Calu3 (cell line): ENCODE data around the gene TP53INP2. TPM values are rescaled to one million over a fixed set of nuclear protein-coding genes. Genes with fewer than 3 reads are reported as not detected.

ENCODE experiments used
- BruUV-seq: library from RNA; stranded (reverse); fragments of 400-500 nt; replicated peaks from 2 replicates; lab custom pipeline; 2021; lab: Mats Ljungman, UMichigan
- CTCF ChIA-PET: fragments of 300-600 bp; sonication (Branson Sonifier 250); formaldehyde crosslinking; loops from one replicate; lab custom pipeline; 2022; ENCODE audit warnings: antibody characterized with exemption; lab: Charles Lee
- DNase-seq: peaks from one replicate; pipeline ENCODE4 v3.0.0; 2022
- H3K27ac Mint-ChIP-seq: one replicate; pipeline ENCODE4 v1.8.0; 2022; ENCODE audit warnings: mixed read lengths; ENCODE audit not compliant: unreplicated experiment
- H3K27me3 Mint-ChIP-seq: one replicate; pipeline ENCODE4 v1.8.0; 2022; ENCODE audit warnings: mixed read lengths; ENCODE audit not compliant: unreplicated experiment
- H3K36me3 Mint-ChIP-seq: one replicate; pipeline ENCODE4 v1.8.0; 2022; ENCODE audit warnings: mild to moderate bottlenecking, moderate library complexity, mixed read lengths; ENCODE audit not compliant: insufficient read depth, unreplicated experiment
- H3K4me1 Mint-ChIP-seq: one replicate; pipeline ENCODE4 v1.8.0; 2022; ENCODE audit warnings: mild to moderate bottlenecking, low read depth, mixed read lengths; ENCODE audit not compliant: unreplicated experiment
- H3K4me3 Mint-ChIP-seq: one replicate; pipeline ENCODE4 v1.8.0; 2022; ENCODE audit warnings: mild to moderate bottlenecking, low read depth, moderate library complexity, mixed read lengths; ENCODE audit not compliant: unreplicated experiment
- H3K9me3 Mint-ChIP-seq: one replicate; pipeline ENCODE4 v1.8.0; 2022; ENCODE audit warnings: low read depth, mixed read lengths; ENCODE audit not compliant: unreplicated experiment
- intact Hi-C: fragments of 100-400 bp; cut with micrococcal nuclease; formaldehyde crosslinking; loops from one replicate; pipeline ENCODE4 v1.10.0; 2022; ENCODE audit not compliant: unreplicated experiment
- total RNA-seq: library from RNA; stranded (reverse); gene quantifications from 2 replicates; pipeline ENCODE4 v1.2.3, GENCODE V29; 2022
- TF ChIP-seq, protein P1 (sequence below): fragments of 200-600 bp; IDR thresholded peaks from one replicate; pipeline ENCODE4 v1.8.0; 2022; ENCODE audit warnings: antibody characterized with exemption; ENCODE audit not compliant: unreplicated experiment

Gene TP53INP2
- total RNA-seq, 1 experiment from 2014 or later: 5.0 TPM

DNA sequence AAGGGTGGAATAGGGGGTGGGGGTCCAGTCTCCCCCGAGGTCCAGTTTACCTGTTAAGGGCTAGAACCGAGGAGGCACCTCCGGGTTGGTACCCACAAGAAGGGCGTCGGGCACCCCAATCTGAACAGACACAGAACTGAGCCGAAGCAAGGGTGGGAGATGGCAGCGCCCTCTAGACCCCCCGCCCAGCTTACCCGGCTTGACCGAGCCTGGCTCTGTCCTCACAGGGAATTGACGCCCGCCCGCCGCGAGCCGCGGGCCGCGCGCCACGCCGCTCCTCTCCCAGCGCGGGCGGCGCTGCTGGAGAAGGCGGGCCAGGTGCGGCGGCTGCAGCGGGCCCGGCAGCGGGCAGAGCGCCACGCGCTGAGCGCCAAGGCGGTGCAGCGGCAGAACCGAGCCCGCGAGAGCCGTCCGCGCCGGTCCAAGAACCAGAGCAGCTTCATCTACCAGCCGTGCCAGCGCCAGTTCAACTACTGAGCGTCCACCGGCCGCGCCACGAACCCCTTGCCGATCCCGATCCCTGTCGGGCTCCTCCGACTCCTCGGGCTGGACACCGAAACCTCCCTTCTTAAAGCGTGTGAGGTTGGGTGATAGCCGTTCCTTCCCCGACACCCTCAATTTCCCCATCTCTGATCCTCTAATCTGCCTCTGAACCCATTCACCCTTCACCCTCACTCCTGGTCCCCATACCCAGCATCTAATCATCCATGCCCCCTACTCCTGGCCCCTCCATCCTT lies 5.9 kb downstream of the TP53INP2 start:
- H3K27ac Mint-ChIP-seq: peak overlapping the region; percentile 72
- peak overlapping the region; percentile 87 for H3K4me3 Mint-ChIP-seq
- CTCF ChIA-PET: interaction anchor here (0.6 to 3.0 kb wide), 5 partner anchors 14 to 462 kb away, joined by 3 to 19 read pairs (median 3); no protein-coding TSS in a partner anchor
- H3K27me3 Mint-ChIP-seq: peaks cover 17% of the 10 kb centered on the region
- H3K9me3 Mint-ChIP-seq: no peaks in the 10 kb centered on the region
- TF ChIP-seq, protein P1, sequence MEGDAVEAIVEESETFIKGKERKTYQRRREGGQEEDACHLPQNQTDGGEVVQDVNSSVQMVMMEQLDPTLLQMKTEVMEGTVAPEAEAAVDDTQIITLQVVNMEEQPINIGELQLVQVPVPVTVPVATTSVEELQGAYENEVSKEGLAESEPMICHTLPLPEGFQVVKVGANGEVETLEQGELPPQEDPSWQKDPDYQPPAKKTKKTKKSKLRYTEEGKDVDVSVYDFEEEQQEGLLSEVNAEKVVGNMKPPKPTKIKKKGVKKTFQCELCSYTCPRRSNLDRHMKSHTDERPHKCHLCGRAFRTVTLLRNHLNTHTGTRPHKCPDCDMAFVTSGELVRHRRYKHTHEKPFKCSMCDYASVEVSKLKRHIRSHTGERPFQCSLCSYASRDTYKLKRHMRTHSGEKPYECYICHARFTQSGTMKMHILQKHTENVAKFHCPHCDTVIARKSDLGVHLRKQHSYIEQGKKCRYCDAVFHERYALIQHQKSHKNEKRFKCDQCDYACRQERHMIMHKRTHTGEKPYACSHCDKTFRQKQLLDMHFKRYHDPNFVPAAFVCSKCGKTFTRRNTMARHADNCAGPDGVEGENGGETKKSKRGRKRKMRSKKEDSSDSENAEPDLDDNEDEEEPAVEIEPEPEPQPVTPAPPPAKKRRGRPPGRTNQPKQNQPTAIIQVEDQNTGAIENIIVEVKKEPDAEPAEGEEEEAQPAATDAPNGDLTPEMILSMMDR: peak; percentile 30
- peaks cover 50% of the 10 kb centered on the region for H3K36me3 Mint-ChIP-seq
- DNase-seq: peak; percentile 67
- peaks cover 43% of the 10 kb centered on the region for H3K4me1 Mint-ChIP-seq
- BruUV-seq: no TSS peak
- intact Hi-C loops: loop anchor here (2.0 to 10.0 kb wide), 3 partner anchors 65 to 515 kb away; no protein-coding TSS in a partner anchor

DNA sequence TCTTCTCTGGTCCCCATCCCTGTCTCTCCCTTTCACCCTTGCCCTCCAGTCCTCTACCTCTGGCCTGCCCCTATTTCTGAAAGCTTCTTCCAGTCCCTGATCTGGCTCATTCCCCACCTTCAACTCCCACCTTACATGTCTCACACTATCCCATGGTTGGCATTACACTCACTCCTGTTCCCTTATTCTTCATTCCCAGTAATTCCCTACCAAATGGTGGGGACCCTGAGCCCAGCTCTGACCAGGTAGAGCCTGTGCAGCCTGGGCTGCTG lies 6.4 kb downstream of the TP53INP2 start:
- H3K27ac Mint-ChIP-seq: peak overlapping the region; percentile 72
- no peaks in the 10 kb centered on the region for H3K9me3 Mint-ChIP-seq
- H3K4me1 Mint-ChIP-seq: peaks cover 38% of the 10 kb centered on the region
- DNase-seq: no peak
- peaks cover 17% of the 10 kb centered on the region for H3K27me3 Mint-ChIP-seq
- CTCF ChIA-PET: interaction anchor here (0.8 kb wide), 1 partner anchor 59 kb away, joined by 3 read pairs; no protein-coding TSS in a partner anchor
- H3K4me3 Mint-ChIP-seq: peak overlapping the region; percentile 87
- TF ChIP-seq, protein P1: no peak
- intact Hi-C loops: loop anchor here (10.0 kb wide), 2 partner anchors 64 to 516 kb away; no protein-coding TSS in a partner anchor
- H3K36me3 Mint-ChIP-seq: peaks cover 50% of the 10 kb centered on the region
- no TSS peak for BruUV-seq

- no peak overlapping the region for H3K27ac Mint-ChIP-seq
- peak overlapping the region; percentile 87 for H3K4me3 Mint-ChIP-seq
- peaks cover 33% of the 10 kb centered on the region for H3K4me1 Mint-ChIP-seq
- no peak for DNase-seq
- intact Hi-C loops: loop anchor here (10.0 kb wide), 2 partner anchors 64 to 516 kb away; no protein-coding TSS in a partner anchor
- TF ChIP-seq, protein P1: no peak
- CTCF ChIA-PET: no interaction called here
- peaks cover 17% of the 10 kb centered on the region for H3K27me3 Mint-ChIP-seq
- BruUV-seq: no TSS peak
- H3K36me3 Mint-ChIP-seq: peaks cover 49% of the 10 kb centered on the region
- no peaks in the 10 kb centered on the region for H3K9me3 Mint-ChIP-seq
Observed at GRCh38 chr20:34710861-34711574, 6.9 kb downstream of the TP53INP2 start.

GRCh38 chr20:34711813-34712430 lies 7.8 kb downstream of the TP53INP2 start:
- TF ChIP-seq, protein P1: no peak
- Mint-ChIP-seq H3K27ac (no peak overlapping the region), H3K36me3 (peaks cover 53% of the 10 kb centered on the region), H3K9me3 (no peaks in the 10 kb centered on the region), H3K4me1 (peaks cover 33% of the 10 kb centered on the region), H3K27me3 (peaks cover 17% of the 10 kb centered on the region), H3K4me3 (no peak overlapping the region)
- no peak for DNase-seq
- CTCF ChIA-PET: no interaction called here
- BruUV-seq: no TSS peak
- intact Hi-C loops: loop anchor here (10.0 kb wide), 2 partner anchors 63 to 517 kb away; no protein-coding TSS in a partner anchor
